ENCODE measurements around the gene ANKRD28.

Gene ANKRD28

DNA sequence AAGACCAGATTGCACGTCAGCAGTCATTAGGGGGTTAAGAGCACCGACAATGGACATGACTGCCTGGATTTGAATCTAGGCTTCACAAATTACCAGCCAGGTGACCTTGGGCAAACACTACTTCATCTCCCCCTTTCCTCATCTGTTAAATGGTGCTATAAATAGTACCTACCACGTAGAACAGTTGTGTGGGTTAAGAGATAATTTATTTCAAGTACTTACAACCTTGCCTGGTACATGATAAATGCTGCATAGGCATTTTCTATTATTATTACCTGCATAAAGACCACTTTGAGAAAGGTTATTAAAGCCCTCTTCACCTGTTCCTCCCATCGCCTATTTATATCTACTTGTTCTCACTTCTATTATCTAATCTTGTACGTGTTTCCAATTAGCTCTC, 131.5 kb downstream of the ANKRD28 start:
- FAIRE-seq (peak; percentile 23), DNase-seq (ENCODE audit: insufficient read length, low spot score) (no peak)
- no peak for TF ChIP-seq POLR2A (IDR thresholded peaks at IDR 0.05; ENCODE audit: low read depth, low read length)

DNA sequence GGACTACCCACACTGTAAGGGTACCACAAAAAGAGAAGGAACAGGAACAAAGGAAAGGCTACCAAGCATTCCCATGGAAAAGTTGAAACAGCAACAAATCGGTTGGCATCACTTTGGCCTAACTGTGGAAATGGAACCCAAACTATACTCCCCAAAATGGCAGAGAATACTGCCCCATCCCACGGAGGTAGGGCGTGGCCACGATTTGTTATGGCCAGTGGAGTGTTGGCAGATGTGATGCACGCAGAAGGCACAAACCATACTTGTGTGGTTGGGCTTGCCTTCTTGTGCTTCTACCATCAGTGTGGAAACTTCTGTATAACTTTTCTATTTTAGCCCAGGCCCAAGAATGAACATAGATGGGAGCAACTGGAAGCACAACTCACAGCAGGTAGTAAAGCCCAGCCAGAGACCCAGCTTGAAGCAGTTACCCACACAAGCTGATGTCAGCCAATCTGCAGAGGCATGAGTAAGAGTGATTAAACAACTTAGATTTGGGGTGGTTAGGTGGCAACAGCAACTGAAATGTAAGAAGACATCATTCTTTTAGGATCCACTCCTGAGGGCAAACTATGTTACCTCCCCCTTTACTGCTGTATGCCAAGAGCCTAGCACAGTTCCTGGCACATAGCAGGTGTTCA, 132.1 kb downstream of the ANKRD28 start:
- FAIRE-seq: peak; percentile 87
- DNase-seq (ENCODE audit: insufficient read length, low spot score): no peak
- TF ChIP-seq POLR2A (IDR thresholded peaks at IDR 0.05; ENCODE audit: low read depth, low read length): no peak

DNA sequence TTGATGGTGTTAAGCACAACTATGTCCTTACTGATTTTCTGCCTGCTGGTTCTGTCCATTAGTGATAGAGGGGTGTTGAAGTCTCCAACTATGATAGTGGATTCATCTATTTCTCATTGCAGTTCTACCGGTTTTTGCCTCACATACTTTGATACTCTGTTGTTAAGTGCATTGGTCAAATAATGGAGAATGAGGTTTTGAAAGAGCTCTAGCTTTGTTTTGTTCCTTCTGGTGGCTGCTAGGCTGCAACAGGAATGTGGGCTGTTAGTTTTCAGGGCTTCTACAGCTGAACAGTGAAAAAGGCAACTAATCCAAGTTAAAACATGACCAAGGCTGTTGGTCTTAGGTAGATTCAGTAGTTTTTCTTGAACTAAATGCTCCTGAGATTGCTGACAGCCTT, 133.6 kb downstream of the ANKRD28 start:
- FAIRE-seq (peak; percentile 80), DNase-seq (ENCODE audit: insufficient read length, low spot score) (no peak)
- no peak for TF ChIP-seq POLR2A (IDR thresholded peaks at IDR 0.05; ENCODE audit: low read depth, low read length)

DNA sequence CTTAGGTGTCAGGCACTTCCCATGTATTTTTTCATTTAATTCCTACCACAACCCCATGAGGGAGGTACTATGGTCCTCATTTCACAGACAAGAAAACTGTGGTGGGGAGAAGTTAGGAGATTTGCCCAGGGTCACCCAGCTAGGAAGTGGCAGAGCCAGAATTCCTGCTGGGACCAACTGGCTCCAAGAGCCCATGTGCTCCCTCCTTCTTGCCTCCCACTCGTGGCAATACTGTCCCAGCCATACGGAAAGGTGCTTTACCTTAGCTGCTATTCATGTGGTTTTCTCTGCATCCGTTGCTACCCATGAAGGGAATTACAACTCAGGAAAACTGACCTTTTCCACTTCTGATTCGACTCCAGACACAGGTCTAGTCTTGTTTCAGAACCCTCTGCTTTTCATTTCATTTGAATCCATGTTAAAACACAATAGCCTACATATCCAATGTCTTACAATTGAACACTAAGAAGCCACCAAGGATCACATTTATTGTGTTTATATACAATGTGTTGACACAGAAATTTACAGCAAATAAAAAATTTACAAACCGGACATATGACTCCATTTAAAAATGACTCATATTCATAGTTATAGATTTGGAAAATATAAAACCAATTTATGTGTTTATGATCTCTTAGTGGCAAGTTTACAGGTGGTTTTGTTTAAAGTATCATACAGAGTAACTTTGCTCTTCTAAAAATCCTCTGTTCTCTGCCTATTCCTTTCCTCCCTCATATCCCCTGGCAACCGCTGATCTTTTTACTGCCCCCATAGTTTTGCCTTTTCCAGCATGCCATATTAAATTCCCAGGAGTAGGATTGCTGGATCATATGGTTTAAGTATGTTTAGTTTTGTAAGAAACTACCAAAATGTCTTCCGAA, 137.5 kb downstream of the ANKRD28 start:
- TF ChIP-seq POLR2A (IDR thresholded peaks at IDR 0.05; ENCODE audit: low read depth, low read length): no peak
- FAIRE-seq (no peak), DNase-seq (ENCODE audit: insufficient read length, low spot score) (no peak)

DNA sequence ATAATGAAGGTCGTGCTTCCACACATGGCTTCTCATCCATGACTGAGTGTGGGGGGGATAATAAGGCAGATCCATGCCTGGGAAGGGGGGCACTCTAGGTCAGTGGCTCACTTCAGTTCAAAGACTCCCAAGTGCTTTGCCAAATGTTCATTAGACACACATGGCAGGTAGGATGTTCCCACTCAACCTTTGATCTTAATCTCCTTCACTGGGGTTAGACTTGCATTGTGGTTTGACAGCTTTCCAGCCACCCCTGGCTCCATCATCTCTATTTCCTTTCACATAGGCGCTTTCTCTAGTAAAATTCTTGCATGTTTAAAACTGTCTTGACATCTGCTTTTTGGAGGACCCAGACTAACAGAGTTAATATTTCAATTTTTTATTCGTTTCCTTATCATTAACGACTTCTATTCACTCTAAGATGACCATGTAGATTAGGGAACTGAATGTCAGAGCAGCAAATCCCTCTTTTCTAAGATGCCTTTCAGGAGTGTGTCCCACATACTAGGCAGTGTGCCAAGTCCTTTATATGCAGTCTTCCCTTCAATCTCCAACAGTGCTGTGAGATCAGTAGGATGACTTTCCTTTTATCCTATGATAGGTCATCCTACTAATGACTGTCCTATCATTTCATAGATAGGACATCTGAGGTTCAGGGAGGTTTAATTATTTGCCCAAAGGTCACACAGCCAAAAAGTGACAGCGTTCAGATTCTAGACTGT, 138.4 kb downstream of the ANKRD28 start:
- DNase-seq (ENCODE audit: insufficient read length, low spot score) (no peak), FAIRE-seq (no peak)
- no peak for TF ChIP-seq POLR2A (IDR thresholded peaks at IDR 0.05; ENCODE audit: low read depth, low read length)

DNA sequence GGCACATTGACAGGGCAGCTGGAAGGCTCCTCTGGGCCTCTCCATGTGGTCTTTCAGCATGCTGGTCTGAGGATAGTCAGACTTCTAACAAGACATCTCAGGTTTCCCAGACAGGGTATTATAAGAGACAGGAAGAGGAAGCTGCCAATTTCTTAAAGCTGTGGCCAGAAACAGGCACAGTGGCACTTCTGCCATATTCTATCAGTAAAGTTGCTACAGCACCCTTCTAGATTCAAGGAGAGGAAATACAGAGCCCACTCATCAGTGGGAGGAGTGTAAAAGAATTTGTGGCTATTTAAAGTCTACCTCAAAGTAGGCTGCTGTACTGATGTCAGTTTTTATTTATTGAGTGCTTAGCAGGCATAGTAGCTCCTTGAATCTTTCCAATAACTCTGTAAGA, 140.8 kb downstream of the ANKRD28 start:
- DNase-seq (ENCODE audit: insufficient read length, low spot score) (no peak), FAIRE-seq (no peak)
- no peak for TF ChIP-seq POLR2A (IDR thresholded peaks at IDR 0.05; ENCODE audit: low read depth, low read length)

DNA sequence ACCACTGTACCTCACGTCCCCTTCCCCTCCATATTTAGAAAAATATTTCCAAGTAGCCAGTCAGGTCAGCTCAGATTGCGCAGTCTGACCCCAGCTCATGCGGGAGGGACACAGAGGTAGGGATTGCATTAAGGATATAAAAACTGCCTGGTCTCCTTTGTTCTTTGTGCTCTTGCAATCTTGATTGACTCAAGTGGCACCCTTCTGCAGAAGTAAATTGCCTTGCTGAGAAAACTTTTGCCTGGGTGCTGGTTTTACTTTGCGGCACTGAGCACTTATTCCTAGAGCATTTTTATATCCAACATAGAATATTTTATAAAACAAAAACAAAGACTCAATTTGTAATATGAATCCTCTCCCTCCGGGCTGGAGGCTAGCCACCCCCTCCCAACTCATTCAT, 141.4 kb downstream of the ANKRD28 start:
- TF ChIP-seq POLR2A (IDR thresholded peaks at IDR 0.05; ENCODE audit: low read depth, low read length): no peak
- DNase-seq (ENCODE audit: insufficient read length, low spot score): no peak
- FAIRE-seq: no peak

DNA sequence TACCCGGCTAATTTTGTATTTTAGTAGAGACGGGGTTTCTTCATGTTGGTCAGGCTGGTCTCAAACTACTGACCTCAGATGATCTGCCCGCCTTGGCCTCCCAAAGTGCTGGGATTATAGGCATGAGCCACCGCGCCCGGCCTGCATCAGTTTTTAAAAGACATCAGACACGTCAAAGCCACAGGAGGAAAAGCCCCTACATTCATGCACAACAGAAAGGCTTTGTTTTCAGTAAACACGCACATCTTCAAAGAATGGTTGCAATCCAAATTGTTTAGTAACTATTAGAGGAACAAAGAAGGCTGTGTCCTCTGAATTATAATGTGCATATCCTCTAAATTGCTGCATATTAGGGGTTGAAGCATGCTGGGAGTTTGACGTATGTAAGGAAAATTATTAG, 142.9 kb downstream of the ANKRD28 start:
- no peak for TF ChIP-seq POLR2A (IDR thresholded peaks at IDR 0.05; ENCODE audit: low read depth, low read length)
- no peak for DNase-seq (ENCODE audit: insufficient read length, low spot score)
- FAIRE-seq: no peak

DNA sequence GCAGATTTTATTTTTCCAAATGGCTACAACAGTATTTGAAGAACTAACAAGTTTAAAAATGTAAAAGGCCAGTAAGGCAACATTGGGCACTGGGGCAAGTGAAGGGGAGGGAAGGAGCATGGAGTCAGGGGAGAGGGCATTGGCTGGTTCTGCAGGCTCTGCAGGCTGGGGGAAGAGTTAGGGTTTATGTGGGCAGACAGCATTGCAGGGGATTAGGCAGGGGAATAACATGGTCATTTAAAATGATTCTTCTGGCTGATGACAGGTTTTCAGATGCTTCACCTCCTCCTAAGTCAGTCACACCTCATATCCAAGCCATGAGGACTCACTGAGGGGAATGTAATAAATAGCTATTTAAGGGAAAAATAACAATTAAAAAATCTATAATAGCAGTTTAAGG, 143.7 kb downstream of the ANKRD28 start:
- no peak for DNase-seq (ENCODE audit: insufficient read length, low spot score)
- FAIRE-seq: no peak

DNA sequence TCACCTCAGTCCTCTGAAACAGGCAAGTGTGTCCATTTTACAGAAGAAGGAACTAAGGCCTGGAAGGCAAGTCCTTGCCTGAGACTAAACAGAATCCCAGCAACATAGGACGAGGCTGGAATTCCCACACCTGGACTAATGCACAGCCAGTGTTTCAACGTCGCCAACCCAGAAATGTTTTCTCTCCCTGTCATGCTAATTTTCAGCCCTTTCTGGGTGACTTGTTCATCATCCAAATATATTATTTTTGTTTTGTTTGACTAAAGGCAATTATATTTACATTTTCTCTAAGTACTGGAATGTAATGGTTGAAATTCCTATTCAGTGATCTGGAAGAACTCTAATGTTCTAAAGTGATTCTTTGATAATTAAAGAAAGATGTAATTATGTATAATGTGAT, 144.5 kb downstream of the ANKRD28 start:
- DNase-seq (ENCODE audit: insufficient read length, low spot score) (no peak), FAIRE-seq (no peak)
- TF ChIP-seq POLR2A (IDR thresholded peaks at IDR 0.05; ENCODE audit: low read depth, low read length): no peak

More for the DNA sequence above, 143.7 kb downstream of the ANKRD28 start:
- TF ChIP-seq POLR2A (IDR thresholded peaks at IDR 0.05; ENCODE audit: low read depth, low read length): no peak

DNA sequence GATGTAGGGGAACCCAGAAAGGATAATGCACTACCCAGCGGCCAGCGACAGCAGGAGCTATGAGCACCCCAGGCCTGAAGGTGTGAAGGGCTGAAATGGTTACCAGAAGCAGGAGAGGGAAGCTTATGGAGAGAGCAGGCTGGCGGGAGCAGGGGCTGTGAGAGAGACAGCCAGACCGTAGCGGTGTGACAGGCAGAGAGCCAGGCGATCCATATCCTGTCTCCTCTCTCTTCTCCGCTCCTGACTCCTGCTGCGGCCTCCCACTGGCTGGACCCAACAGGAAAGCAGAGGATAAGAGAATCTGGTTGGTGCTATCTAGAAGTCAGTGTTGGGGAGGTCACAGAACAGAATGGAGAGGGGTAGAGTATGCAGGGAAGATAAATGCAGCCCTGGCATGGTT, 146.4 kb downstream of the ANKRD28 start:
- no peak for DNase-seq (ENCODE audit: insufficient read length, low spot score)
- no peak for TF ChIP-seq POLR2A (IDR thresholded peaks at IDR 0.05; ENCODE audit: low read depth, low read length)
- no peak for FAIRE-seq

DNA sequence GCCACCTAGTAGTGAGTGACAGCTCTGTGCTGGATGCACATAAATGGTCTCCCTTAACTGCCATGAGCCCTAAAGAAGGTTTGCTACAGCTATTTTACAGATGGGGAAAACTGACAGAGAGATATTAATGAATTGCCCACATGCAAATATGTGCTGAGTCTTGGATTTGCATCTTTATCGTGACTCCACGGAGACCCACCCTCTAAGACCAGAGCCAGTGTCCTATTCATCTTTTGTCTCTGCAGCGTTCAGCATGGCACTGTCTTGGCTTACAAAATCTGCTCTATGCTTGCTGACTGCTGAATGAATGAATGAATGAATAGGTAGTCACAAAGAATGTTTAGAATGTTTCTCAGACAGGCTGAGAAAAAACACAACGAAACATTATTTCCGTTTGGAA, 147.9 kb downstream of the ANKRD28 start:
- FAIRE-seq (no peak), DNase-seq (ENCODE audit: insufficient read length, low spot score) (no peak)

DNA sequence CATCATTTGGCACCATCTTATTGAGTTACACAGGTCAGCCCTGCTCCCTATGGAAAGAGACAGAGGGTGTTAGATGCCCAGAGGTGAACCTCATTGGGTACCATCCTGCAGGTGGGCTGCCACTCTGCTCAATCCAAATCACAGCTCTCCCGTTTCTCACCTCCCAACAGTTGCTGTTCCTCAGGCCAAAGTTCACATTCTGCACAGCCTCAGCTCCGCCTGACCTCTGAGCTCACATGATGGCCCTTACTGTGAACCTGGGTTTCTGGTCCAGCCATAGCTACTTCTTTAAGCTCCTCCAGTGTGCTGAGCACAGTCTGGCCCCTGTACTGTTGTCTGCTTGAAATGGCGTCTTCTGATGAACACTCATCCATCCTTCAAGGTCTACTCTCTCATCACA, 148.4 kb downstream of the ANKRD28 start:
- no peak for FAIRE-seq
- no peak for TF ChIP-seq POLR2A (IDR thresholded peaks at IDR 0.05; ENCODE audit: low read depth, low read length)
- no peak for DNase-seq (ENCODE audit: insufficient read length, low spot score)

More for the DNA sequence above, 147.9 kb downstream of the ANKRD28 start:
- TF ChIP-seq POLR2A (IDR thresholded peaks at IDR 0.05; ENCODE audit: low read depth, low read length): no peak

DNA sequence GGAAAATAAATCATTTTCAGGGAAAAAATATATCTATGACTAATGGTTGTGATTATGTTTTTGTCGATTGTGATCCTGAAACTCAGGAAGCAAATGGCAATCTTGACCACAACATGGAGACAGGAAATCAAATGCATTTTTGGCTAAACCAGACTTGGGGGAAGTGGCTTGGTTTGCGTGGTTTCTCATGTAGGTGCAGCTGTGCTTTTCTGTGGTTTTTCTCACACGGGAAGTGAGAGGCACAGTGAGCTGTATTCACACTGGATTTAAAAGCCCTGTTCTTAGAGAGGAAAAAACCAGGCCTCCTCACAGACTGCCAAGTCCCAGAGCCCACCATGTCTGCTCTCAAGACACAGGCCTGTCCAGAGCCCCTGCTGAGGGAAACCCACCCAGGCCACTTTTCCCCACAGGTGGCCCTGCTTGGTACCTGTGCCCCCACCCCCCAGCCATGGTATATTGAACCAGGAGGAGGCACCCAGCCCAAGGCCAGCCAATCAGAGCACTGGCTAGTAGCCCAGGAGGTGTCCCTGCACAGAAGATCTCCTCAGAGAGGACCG, 150.1 kb downstream of the ANKRD28 start:
- FAIRE-seq: peak; percentile 78
- no peak for TF ChIP-seq POLR2A (IDR thresholded peaks at IDR 0.05; ENCODE audit: low read depth, low read length)
- DNase-seq (ENCODE audit: insufficient read length, low spot score): peak; percentile 42
